GM19438 (cell line): ENCODE data around the gene COX6A2.
"Not testable (repeated sequence)": the region's sequence is repeated elsewhere in the genome, so short reads cannot be mapped to it uniquely, and the experiment has no call there.

ENCODE experiments used
- ATAC-seq: cut with Tn5 transposase; IDR thresholded peaks from one replicate; pipeline ENCODE4 v1.9.1; 2021; ENCODE audit warnings: low read depth; ENCODE audit not compliant: unreplicated experiment

The COX6A2 gene

GRCh38 chr16:31439023-31439422 lies 10.9 kb upstream of the COX6A2 start:
- ATAC-seq: not testable (repeated sequence)

- no peak for ATAC-seq
Measured at GRCh38 chr16:31438414-31438813, 10.3 kb upstream of the COX6A2 start.

DNA sequence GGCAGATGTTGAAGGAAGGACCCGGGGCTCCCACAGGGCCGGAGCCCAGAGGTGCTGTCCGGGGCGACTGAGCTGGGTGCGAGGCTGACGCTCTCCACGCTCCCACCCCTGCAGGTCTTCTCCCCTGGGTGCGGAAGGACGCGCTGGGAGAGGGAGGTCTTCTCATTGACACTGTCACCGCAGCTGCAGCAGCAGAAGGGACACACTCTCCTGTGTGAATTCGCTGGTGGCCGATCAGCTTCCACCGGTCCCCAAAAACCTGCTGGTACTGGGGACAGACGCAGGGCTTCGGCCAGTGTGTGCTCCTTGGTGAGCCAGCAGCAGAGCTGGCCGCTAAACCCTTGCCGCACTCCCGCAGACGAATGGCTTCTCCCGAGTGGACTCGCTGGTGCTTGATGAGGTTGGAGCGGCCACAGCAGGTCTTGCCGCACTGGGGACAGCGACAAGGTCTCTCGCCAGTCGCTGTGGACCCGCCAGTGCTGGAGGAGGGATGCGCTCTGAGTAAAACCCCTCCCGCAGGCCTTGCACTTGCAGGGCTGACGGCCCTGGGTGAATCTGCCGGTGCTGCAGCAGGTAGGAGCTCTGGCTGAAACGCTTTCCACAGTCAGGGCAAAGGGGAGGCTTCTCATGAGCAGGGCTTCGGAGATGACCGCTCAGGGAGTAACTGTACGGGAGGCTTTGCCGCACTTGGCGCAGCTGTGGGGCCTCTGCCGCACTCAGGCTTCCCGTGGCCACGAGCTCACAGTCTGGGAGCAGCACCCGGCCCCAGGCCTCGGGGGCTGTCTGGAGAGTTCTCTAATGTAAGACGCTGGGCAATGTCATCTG lies 8.3 kb upstream of the COX6A2 start:
- ATAC-seq: no peak

GRCh38 chr16:31435341-31436220 lies 7.4 kb upstream of the COX6A2 start:
- no peak for ATAC-seq

GRCh38 chr16:31430380-31431052 lies 2.4 kb upstream of the COX6A2 start:
- ATAC-seq: no peak

- no peak for ATAC-seq
Measured at GRCh38 chr16:31429796-31430195, 1.6 kb upstream of the COX6A2 start.

GRCh38 chr16:31429314-31429713 lies 1.2 kb upstream of the COX6A2 start:
- ATAC-seq: no peak

DNA sequence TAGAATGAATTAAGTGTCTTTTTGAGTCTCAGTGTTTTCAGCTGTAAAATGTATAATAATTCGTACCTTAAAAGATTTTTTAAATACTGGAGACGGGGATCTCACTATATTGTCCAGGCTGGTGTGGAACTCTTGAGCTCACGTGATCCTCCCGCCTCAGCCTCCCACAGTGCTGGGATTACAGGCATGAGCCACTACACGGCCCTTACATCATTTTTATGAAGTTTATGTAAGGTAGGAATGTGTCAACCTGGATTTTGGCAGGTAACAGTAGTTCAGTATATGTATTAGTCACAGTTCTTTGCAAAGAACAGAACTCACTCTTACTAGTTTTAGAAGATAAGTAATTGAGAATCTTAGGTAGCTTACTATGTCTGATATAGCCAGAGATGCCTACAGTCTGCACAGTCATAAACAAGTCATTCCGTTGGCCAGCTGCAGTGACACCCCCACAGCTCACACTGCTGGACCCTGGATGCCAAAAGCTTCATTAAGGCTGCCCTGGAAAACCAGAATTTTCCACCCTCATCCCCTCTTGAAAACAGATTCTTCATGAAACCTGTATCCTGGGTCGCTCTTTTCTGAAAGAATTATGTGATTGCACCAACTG lies 583 bp upstream of the COX6A2 start:
- no peak for ATAC-seq

GRCh38 chr16:31427441-31428278 lies 500 bp downstream of the COX6A2 start:
- ATAC-seq: no peak

- no peak for ATAC-seq
Measured at GRCh38 chr16:31423801-31424200, 4.4 kb downstream of the COX6A2 start.

DNA sequence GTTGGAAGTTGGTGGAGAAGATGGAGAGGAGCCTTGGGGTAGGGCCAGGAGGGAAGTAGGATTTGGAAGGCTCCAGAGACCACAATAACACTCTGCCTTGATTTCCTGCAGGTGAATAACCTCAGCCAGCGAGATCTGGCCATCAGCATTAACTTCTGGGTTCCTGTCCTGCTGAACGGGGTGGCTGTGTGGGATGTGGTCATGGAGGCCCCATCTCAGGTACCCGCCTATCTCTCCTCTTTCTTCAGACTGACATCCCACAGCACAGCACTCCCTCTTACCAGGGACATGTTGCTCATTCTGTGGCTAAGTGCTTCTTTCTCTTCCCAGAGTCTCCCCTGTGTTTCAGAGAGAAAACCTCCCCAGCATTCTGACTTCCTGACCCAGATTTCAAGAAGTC lies 4.9 kb downstream of the COX6A2 start:
- no peak for ATAC-seq

GRCh38 chr16:31421587-31421986 lies 6.6 kb downstream of the COX6A2 start:
- no peak for ATAC-seq

DNA sequence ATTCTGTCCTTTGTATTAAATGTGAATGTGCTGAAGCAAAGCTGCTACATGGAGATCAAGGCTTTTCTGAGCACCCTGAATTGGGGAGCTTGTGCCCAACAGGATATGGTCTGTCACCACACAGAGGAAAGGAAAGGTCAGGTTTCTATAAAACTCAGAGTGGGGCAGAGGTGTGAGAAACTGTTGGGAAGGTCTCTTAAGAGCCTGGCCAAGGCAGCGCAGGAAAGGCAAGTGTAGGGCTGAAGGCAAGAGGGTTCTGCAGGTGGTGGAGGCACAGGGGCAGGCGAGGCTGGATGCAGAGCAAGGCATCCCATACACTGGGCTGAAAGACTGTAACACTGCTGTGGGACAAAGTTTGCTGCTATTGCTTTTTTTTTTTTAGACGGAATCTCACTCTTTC lies 8.1 kb downstream of the COX6A2 start:
- no peak for ATAC-seq

- no peak for ATAC-seq
Measured at GRCh38 chr16:31417916-31418315, 10.2 kb downstream of the COX6A2 start.

DNA sequence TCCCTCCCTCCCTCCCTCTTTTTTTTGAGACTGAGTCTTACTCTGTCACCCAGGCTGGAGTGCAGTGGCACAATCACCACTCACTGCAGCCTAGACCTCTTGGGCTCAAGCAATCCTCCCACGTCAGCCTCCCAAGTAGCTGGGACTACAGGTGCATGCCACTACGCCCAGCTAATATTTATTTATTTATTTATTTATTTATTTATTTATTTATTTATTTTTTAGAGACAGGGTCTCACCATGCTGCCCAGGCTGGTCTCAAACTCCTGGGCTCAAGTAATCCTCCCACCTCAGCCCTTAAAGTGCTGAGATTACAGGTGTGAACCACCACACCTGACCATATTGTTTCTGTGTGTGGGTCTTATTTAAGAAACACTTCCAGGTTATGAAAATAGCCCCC lies 11.1 kb downstream of the COX6A2 start:
- ATAC-seq: not testable (repeated sequence)

DNA sequence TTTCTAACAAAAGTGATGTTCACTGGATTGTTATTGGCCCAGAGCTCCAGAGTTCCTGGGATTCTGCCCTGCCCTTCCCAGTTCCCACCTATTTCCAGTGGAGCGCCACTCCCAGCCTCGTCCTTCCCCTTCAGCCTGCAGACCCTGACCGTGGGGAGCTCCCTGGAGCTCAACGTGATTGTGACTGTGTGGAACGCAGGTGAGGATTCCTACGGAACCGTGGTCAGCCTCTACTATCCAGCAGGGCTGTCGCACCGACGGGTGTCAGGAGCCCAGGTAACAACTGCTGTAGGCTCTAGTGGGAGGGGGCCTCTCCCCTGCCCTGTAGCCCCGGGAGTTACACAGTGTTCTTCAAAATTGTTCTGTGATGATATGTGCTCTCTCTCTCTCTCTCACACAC lies 11.8 kb downstream of the COX6A2 start:
- no peak for ATAC-seq

- no peak for ATAC-seq
Measured at GRCh38 chr16:31414706-31415105, 13.5 kb downstream of the COX6A2 start.

GRCh38 chr16:31413943-31414342 lies 14.2 kb downstream of the COX6A2 start:
- no peak for ATAC-seq

DNA sequence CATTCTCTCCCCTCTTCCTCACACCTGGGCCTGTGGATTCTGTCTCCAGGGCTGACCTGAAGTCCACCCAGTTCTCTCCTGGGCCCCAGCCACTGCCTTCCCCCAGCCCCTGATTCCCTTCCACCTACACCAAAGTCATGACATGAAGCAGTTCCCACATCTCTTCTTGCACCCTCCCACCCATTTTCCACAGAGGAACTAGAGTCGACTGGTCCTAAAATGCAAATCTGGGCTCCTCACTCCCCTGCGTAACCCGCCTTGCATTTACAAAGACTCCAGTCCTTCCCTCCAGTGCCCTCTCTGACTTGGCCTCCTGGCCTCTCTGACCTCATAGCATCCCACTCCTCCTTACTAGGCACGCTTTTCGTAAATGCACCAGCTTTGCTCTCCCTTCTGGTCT lies 14.8 kb downstream of the COX6A2 start:
- ATAC-seq: no peak

DNA sequence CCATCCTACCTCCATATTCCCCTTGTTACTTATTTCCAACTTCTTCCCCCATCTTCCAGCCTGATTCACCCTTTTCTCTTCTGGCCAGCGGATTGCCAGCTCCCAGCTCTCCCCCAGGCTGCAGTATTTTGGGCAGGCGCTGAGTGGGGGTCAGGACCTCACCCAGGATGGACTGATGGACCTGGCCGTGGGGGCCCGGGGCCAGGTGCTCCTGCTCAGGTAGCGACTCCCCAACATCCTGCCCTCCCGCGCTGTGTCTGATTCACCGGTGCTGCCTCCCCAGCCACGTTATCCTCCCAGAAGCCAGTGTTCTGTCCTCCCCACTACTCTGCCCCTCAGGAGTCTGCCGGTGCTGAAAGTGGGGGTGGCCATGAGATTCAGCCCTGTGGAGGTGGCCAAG lies 15.4 kb downstream of the COX6A2 start:
- ATAC-seq: no peak
